ENCODE results near the gene SLC34A3. TPM values are rescaled to one million over a fixed set of nuclear protein-coding genes. Genes with fewer than 3 reads are reported as not detected.

The SLC34A3 gene
- total RNA-seq, 1 donor: not detected

DNA sequence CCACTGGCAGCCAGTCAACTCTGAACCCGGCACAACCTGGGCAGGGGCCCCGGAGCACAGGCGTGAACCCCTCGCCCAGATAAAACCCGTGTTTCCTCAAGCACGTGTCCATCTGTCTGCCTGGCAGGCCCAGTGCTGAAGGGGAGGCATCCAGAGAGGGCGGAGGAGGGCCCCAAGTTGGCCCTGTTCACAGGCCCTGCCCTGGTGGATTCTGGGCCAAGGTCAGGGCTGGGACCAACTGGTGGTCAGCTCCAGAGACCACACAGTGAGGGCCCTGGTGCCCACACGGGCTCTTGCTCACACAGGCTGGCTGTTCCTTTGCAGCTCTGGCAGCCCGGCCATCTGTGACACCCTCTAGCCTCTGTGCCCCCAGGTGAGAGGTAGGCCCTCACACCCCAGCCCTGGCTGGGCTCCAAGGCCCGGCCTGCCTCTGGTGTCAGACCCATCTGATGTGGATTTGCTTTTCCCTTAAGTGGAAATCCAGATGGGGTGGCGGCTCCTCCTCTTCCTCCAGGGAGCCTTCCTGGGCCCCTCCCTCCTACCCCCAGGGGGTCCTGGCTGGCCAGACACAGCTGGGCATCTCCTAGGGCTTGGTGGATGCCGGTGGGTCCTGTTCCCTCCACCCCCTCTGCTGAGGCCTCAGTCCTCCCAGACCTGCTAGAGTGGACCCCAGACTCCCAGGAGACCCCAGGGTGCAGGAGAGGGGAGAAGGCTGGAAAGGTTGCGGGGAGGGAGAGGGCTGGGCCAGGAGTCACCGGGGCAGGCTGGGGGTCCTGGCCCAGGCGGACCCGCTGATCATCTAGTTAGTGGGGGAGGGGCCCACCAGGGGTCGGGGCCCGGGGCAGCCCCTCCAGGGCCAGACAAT lies 19.9 kb downstream of the SLC34A3 start:
- DNase-seq (ENCODE audit: insufficient read length, low spot score, missing footprints): peak; percentile 81
- Histone ChIP-seq H3K9me3 (ENCODE audit: low read depth, low read length) (no peaks in the 10 kb centered on the region), H3K27me3 (ENCODE audit: insufficient read depth, low read length) (peaks cover 5% of the 10 kb centered on the region), H3K36me3 (ENCODE audit: insufficient read depth, low read length) (no peaks in the 10 kb centered on the region), H3K79me2 (ENCODE audit: insufficient read depth, low read length) (peaks cover 3% of the 10 kb centered on the region), H3K4me2 (ENCODE audit: insufficient read depth, low read length) (no peak overlapping the region), H3K4me3 (ENCODE audit: insufficient read depth, low read length) (no peak overlapping the region), H2AFZ (ENCODE audit: low read length) (no peak overlapping the region), H3K27ac (ENCODE audit: low read depth, low read length) (no peak overlapping the region), H3K4me1 (ENCODE audit: insufficient read depth, low read length) (peaks cover 4% of the 10 kb centered on the region), H4K20me1 (ENCODE audit: insufficient read depth, low read length) (no peaks in the 10 kb centered on the region)
- no peak for TF ChIP-seq CTCF (IDR thresholded peaks at IDR 0.05; ENCODE audit: extremely low read depth, low read depth, low read length)

DNA sequence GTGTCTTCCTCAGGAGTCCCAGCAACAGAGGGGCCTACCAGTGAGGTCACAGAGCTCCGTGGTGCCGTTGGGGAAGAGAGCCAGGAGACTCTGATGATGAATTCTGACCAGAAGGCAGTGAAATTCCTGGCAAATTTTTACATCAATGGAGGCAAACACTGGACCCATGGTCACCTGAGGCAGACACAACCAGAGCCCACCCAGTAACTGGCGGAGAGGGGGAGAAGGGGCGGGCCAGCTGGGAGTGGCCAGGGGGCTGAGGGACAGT lies 20.4 kb downstream of the SLC34A3 start, which contains the start of gene STPG3:
Gene STPG3 (plus strand): TSS at position 93 of the 268 bp plus-strand sequence. CDS start 1 bp downstream, at position 94.
- Histone ChIP-seq H4K20me1 (ENCODE audit: insufficient read depth, low read length) (peaks cover 4% of the 10 kb centered on the region), H3K79me2 (ENCODE audit: insufficient read depth, low read length) (peaks cover 8% of the 10 kb centered on the region), H2AFZ (ENCODE audit: low read length) (no peak within 1 kb of the TSS), H3K4me2 (ENCODE audit: insufficient read depth, low read length) (no peak within 1 kb of the TSS), H3K36me3 (ENCODE audit: insufficient read depth, low read length) (no peaks in the 10 kb centered on the region), H3K4me3 (ENCODE audit: insufficient read depth, low read length) (no peak within 1 kb of the TSS), H3K27me3 (ENCODE audit: insufficient read depth, low read length) (peaks cover 5% of the 10 kb centered on the region), H3K9me3 (ENCODE audit: low read depth, low read length) (no peaks in the 10 kb centered on the region), H3K4me1 (ENCODE audit: insufficient read depth, low read length) (peaks cover 9% of the 10 kb centered on the region), H3K27ac (ENCODE audit: low read depth, low read length) (no peak within 1 kb of the TSS)
- TF ChIP-seq CTCF (IDR thresholded peaks at IDR 0.05; ENCODE audit: extremely low read depth, low read depth, low read length): no peak
- DNase-seq (ENCODE audit: insufficient read length, low spot score, missing footprints): peak; percentile 92

- peaks cover 3% of the 10 kb centered on the region for H3K36me3 ChIP-seq (ENCODE audit: insufficient read depth, low read length)
- H3K79me2 ChIP-seq (ENCODE audit: insufficient read depth, low read length): peaks cover 14% of the 10 kb centered on the region
- H3K9me3 ChIP-seq (ENCODE audit: low read depth, low read length): no peaks in the 10 kb centered on the region
- peaks cover 13% of the 10 kb centered on the region for H3K4me1 ChIP-seq (ENCODE audit: insufficient read depth, low read length)
- no peak for TF ChIP-seq CTCF (IDR thresholded peaks at IDR 0.05; ENCODE audit: extremely low read depth, low read depth, low read length)
- no peak overlapping the region for H2AFZ ChIP-seq (ENCODE audit: low read length)
- H3K4me2 ChIP-seq (ENCODE audit: insufficient read depth, low read length): no peak overlapping the region
- DNase-seq (ENCODE audit: insufficient read length, low spot score, missing footprints): peak; percentile 88
- no peak overlapping the region for H3K4me3 ChIP-seq (ENCODE audit: insufficient read depth, low read length)
- H3K27me3 ChIP-seq (ENCODE audit: insufficient read depth, low read length): peaks cover 5% of the 10 kb centered on the region
- peaks cover 10% of the 10 kb centered on the region for H4K20me1 ChIP-seq (ENCODE audit: insufficient read depth, low read length)
- no peak overlapping the region for H3K27ac ChIP-seq (ENCODE audit: low read depth, low read length)
Measured at GRCh38 chr9:137251490-137252268, 21.0 kb downstream of the SLC34A3 start.
